GM18517 (cell line): Measurements from ENCODE around the gene KBTBD8.

Experiments used
- ATAC-seq: cut with Tn5 transposase; IDR thresholded peaks from one replicate; pipeline ENCODE4 v1.9.1; 2021; ENCODE audit warnings: mild to moderate bottlenecking, moderate library complexity; ENCODE audit not compliant: unreplicated experiment

The KBTBD8 gene

DNA sequence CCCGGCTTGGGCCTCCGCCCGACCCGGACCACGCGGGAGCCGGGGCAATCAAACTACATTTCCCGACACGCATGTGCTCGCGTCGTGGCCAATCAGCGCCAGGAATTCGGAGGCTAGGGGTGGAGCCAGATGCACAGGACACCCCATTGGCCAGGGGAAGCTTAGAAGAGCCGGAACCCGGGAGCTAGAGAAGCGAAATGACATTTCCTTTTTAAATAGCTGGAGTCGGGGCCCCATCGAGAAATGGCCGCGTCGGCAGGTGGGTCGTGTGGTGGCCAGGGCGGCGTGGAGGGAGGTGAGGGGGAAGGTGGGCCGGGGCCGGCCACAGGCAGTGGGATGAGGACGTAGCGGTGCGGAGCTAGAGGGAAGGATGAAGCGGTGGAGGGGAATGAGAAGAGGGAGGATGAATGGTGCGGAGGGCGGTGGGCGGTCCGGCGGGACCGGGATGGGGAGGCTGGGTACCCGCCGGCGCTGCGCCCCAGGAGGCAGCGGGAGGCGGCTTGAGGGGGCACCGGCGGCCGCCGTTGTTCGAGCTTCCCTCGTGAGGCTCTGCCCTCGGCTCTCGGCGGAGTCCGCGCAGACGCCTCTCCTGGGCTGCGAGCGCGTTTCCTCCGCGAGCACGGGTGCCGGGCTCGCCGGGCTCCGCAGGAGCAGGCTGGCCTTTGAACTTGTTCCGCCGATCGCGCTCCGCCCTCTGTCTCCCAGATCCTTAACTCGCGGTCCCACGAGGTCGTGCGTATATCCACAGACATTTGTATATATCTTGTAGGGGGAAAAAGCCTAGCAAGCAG lies at the start of gene KBTBD8:
Gene KBTBD8, plus strand, starts transcription at position 195 of the 791 bp plus-strand sequence. Its CDS starts 49 bp downstream, at position 244.
- ATAC-seq: peak; percentile 91

DNA sequence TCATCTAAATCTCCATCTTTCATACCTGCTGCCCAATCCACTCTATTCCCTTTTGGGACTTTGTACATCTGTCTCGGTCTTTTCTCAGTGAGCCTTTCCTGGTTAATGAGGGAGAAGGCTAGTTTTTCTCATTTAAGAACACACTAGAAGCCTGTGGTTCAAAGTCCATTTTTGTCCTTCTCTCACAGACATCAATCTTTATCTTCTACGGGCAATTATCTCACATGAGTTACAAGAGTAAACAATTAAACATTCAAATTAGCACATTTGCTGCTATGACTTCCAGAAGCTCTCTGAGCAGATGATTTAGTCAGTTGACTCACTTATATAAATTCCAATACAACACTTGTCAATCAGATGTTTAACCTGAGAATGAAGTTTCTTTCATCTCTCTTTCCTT lies 49.3 kb upstream of the KBTBD8 start:
- no peak for ATAC-seq

DNA sequence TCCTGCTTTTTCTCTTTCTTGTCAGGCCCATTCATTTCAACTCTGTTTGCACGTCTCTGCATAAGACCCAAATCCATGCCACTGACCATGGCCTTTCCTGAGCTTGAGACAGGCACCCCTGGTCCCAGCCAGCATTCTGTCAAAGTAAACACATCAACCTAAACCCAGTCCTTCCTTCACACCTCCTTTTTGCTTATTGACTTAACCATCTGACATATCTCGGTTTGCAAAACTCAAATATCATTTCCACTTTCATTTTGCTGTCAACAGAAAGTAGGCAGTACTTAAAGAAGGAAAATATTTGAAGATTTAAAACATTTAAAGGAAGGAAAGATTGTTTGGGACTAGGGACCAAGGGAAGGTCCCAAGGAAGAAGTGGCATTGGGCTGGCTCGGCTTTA lies 48.2 kb upstream of the KBTBD8 start:
- ATAC-seq: no peak

DNA sequence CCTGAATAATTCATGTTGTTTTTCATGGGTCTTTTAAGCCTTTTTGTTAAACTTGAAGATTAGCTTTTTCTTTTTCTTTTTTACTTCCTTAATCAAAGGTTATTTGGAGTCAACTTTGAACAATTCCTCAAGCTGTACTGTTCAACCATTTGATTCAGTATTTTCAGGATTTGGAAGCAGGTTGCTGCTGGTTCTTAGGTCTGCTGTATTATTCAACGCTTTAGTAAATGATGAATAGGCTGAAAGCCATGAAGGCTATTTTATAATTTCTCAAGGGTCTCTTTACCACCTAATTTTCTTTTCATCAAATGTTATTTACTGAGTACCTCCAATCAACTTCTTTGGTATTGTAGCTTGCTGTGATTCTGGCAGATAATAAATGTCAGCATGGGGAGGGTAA lies 45.8 kb upstream of the KBTBD8 start:
- no peak for ATAC-seq

DNA sequence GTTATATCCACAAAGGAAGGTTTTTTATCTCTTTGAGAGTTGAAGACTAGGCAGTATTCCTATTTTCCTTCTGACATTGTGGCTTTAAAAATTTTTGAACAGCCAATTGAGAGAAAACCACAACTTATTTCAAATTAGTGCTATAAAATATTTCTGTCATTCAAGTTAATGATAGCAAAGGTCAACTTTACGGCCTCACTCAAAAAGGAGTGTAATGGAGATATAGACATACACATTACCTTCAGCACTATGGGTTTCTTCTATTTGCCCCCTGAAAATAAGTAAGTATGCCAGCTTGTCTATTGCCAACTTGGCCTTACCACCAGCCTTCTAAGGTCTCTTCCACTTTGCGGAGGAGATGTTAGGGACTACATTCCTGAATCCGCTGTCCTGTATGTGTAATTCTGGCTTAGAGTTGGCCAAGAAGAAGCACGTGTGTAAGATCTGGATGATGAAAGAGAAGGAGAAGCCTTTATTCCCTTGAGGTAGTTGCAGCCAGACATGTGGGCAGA lies 44.1 kb upstream of the KBTBD8 start:
- ATAC-seq: no peak

- no peak for ATAC-seq
These were observed 41.4 kb upstream of the KBTBD8 start for GRCh38 chr3:66956742-66957141.

DNA sequence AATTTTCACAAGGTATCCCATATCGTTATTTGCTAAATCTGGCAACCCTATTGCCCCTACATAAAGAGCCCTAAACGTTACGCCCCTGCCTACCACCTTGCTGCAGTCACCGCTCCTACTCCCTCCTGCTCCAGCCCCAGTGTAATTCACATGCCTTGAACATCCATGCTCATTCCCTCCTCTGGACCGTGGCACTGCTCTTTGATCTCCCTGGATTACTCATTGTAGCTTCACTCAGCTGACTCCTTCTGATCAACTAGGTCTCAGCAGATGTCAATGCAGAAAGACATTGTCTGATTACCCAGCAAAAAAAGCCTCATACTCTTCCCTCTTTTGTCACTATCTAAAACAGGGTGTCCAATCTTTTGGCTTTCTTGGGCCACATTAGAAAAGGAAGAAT lies 40.7 kb upstream of the KBTBD8 start:
- no peak for ATAC-seq

DNA sequence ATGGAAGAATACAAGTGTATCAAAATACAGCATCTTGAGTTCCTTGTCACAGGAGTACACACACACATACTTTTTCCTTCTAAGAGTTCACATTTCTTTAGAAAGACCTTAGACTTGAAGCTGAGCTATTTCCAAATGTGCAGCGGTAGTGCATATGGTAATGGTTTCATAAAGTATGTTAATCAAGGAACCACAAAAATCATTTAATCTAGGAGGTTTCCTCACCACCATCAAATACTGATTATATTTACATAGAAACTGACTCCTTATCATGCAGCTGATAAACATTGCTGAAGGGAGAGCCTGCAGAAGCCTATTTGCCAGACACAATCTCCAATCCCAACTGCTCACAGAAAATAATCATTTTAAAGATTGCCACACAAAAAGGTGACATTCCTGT lies 40.0 kb upstream of the KBTBD8 start:
- ATAC-seq: no peak

GRCh38 chr3:66962664-66963063 lies 35.4 kb upstream of the KBTBD8 start:
- ATAC-seq: no peak

- ATAC-seq: no peak
These were observed 26.9 kb upstream of the KBTBD8 start for GRCh38 chr3:66971245-66971644.

- ATAC-seq: peak; percentile 99
These were observed 26.1 kb upstream of the KBTBD8 start for GRCh38 chr3:66971891-66972551.

GRCh38 chr3:66980791-66981190 lies 17.3 kb upstream of the KBTBD8 start:
- ATAC-seq: no peak

DNA sequence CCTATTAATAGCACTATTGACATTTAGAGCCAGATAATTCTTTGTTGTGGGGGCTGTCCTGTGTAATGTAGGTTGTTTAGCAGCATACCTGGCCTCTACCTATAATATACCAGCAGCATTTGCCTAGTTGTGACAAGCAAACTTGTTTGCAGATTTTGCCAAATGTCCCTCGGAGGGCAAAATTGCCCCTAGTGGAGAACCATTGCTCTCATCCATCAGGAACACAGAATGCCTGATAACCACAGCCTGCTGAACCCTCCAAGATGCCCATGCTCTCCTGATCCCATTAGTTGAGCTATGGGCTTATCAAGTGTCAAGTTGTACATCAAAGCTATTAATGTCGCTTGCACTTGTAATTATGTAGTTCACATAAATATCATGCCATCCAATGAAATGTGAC lies 15.0 kb upstream of the KBTBD8 start:
- no peak for ATAC-seq

GRCh38 chr3:66985336-66985920 lies 12.7 kb upstream of the KBTBD8 start:
- ATAC-seq: no peak

- ATAC-seq: no peak
These were observed 11.7 kb upstream of the KBTBD8 start for GRCh38 chr3:66986406-66986805.

- ATAC-seq: no peak
These were observed 8.9 kb upstream of the KBTBD8 start for GRCh38 chr3:66989241-66989640.

DNA sequence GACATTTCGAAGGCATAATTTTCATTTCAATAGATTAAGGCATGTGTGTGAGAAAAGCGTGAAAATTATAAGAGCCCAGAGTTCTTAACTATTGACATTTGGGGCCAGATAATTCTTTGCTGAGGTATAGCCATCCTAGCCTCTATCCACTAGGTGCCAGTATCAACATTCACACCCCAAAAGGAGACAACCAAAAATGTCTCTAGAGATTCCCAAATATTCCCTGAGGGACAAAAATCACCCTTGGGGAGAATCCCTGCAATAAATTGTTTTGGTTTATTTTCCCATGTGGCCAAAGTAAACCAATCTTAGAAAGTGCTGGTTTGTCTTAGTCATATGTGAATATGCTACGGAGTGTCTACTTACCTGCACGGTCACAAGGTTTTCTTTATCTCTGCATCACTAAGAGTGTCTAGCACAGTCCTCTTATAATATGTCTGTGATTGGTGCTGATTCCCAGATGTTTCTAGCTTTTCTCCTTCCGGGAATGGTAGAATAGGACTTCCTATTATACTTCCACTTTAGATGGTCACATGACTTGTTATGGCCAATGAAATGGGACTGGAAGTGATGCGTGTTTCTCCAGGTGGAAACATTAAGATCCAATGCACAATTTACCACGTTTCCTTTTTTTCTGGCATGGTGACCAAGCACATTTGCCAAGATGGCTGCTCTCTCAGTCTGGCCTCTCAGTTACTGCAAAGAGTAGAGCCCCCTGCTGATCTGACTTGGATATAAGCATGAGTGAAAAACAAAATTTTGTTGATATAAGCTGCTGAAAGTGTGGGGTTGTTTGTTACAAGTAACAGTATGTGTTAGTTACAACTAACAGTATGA lies 8.0 kb upstream of the KBTBD8 start:
- peak; percentile 83 for ATAC-seq

- ATAC-seq: no peak
These were observed 6.6 kb upstream of the KBTBD8 start for GRCh38 chr3:66991459-66991858.

- no peak for ATAC-seq
These were observed 5.0 kb upstream of the KBTBD8 start for GRCh38 chr3:66993082-66993481.

DNA sequence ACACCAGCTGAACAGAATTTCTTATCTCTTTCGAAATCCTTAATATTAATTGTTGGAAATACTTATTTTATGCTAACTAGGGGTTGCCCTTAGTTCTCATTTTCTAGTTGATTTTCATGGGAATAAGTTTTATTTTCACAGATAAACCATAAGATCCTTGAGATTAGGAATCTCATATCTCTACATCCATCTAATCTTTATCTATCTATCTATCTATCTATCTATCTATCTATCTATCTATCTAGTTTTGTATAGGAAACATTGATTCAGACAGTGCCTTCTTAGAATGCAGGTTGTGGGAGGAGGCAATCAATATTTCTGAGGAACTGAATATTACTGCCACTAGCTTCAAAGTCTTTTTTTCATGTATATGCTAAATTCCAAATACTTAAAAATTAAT lies 3.5 kb upstream of the KBTBD8 start:
- no peak for ATAC-seq

- no peak for ATAC-seq
These were observed 1.4 kb upstream of the KBTBD8 start for GRCh38 chr3:66996696-66997095.
